K562 (cell line): ENCODE measurements around the gene PPP2R2D. TPM values are rescaled to one million over a fixed set of nuclear protein-coding genes. Genes with fewer than 3 reads are reported as not detected.

Source experiments
- ATAC-seq: fragments of 200-7000 bp; cut with Tn5 transposase; 3 replicates; pipeline ENCODE4 v1.9.1; 2020; ENCODE audit warnings: moderate library complexity
- BruUV-seq: library from RNA; stranded (reverse); fragments of 400-500 nt; replicated peaks from 2 replicates; lab custom pipeline; 2021; lab: Mats Ljungman, UMichigan
- CTCF ChIA-PET: fragments of 300-600 bp; formaldehyde crosslinking; extraction: SDS; loops from one replicate; lab custom pipeline; 2021; ENCODE audit warnings: low intra/inter-chr PET ratio; lab: Yijun Ruan, JAX
- POLR2A ChIA-PET: fragments of 300-600, 350-650 bp; sonication (Branson Sonifier 250); formaldehyde crosslinking; extraction: SDS; loops from one replicate; lab custom pipeline; 2021; ENCODE audit warnings: antibody characterized with exemption, inconsistent platforms; lab: Yijun Ruan, JAX
- DNase-seq, 4 experiments: peaks; one replicate each; pipeline versions ENCODE4 v3.0.0 to v3.0.0-alpha.2; 2011 to 2018; ENCODE audit warnings: low spot score in 3 of 4, mixed read lengths in 3 of 4; ENCODE audit errors: extremely low read depth in 1 of 4
- FAIRE-seq: peaks from 2 replicates; lab custom pipeline; 2011; peaks lifted over from hg19 to GRCh38; lab: Jason Lieb, UNC
- H2AFZ ChIP-seq: 2 replicates; pipeline ENCODE4 v1.6.0; 2011; ENCODE audit warnings: low read depth, low read length, control low read depth, inconsistent platforms
- H3K27ac ChIP-seq: fragments of 200-600 bp; 3 replicates; pipeline ENCODE4 v1.8.0; 2011; ENCODE audit warnings: low read depth, mild to moderate bottlenecking, control low read depth, inconsistent platforms, low read length, moderate library complexity, mixed read lengths; ENCODE audit errors: extremely low read depth
- H3K27me3 ChIP-seq, 2 experiments: fragments of 300-600 bp in 1 of 2; 2 replicates in 1 of 2; 3 replicates in 1 of 2; pipeline versions ENCODE4 v1.6.0 to v1.8.0; 2011; ENCODE audit warnings: inconsistent platforms in 2 of 2, low read length in 2 of 2, mild to moderate bottlenecking in 1 of 2, mixed read lengths in 1 of 2, moderate library complexity in 1 of 2; ENCODE audit not compliant: control insufficient read depth in 2 of 2, insufficient read depth in 2 of 2
- H3K36me3 ChIP-seq: fragments of 300-600 bp; 3 replicates; pipeline ENCODE4 v1.8.0; 2011; ENCODE audit warnings: mild to moderate bottlenecking, low read length, inconsistent platforms; ENCODE audit not compliant: control insufficient read depth, insufficient read depth
- H3K4me1 ChIP-seq, 2 experiments: fragments of 200-600 bp in 1 of 2; replicated peaks in 1 of 2; 2 replicates in 1 of 2; 3 replicates in 1 of 2; pipeline versions ENCODE4 v1.5.1 to v1.8.0; 2011; ENCODE audit warnings: inconsistent platforms in 2 of 2, low read length in 2 of 2, mild to moderate bottlenecking in 1 of 2, mixed read lengths in 1 of 2, moderate library complexity in 1 of 2; ENCODE audit not compliant: control insufficient read depth in 2 of 2, insufficient read depth in 2 of 2
- H3K4me2 ChIP-seq: 2 replicates; pipeline ENCODE4 v1.6.1; 2011; ENCODE audit warnings: low read length, control low read depth, inconsistent platforms, mixed read lengths; ENCODE audit not compliant: insufficient read depth
- H3K4me3 ChIP-seq: fragments of 200-600 bp; sonication (generic), shearing (Covaris generic); 2 replicates; pipeline ENCODE4 v1.5.1; 2016; ENCODE audit warnings: control low read depth, inconsistent platforms
- H3K79me2 ChIP-seq: fragments of 200-600 bp; 3 replicates; pipeline ENCODE4 v1.8.0; 2011; ENCODE audit warnings: low read length, inconsistent platforms; ENCODE audit not compliant: control insufficient read depth, insufficient read depth
- H3K9ac ChIP-seq, 2 experiments: 2 replicates each; pipeline versions ENCODE4 v1.6.0 to v1.6.1; 2011; ENCODE audit warnings: low read depth in 2 of 2, low read length in 2 of 2, control low read depth in 1 of 2, inconsistent platforms in 1 of 2, mild to moderate bottlenecking in 1 of 2, mixed read lengths in 1 of 2; ENCODE audit not compliant: insufficient read depth in 1 of 2
- H3K9me1 ChIP-seq: one replicate; pipeline ENCODE4 v1.6.0; 2011; ENCODE audit warnings: inconsistent platforms, mild to moderate bottlenecking, low read length, moderate library complexity; ENCODE audit not compliant: control insufficient read depth, insufficient read depth
- H3K9me3 ChIP-seq: replicated peaks from 2 replicates; pipeline ENCODE4 v1.5.1; 2011; ENCODE audit warnings: low read depth, low read length, inconsistent platforms; ENCODE audit not compliant: control insufficient read depth, insufficient read depth
- H4K20me1 ChIP-seq: replicated peaks from 2 replicates; pipeline ENCODE4 v1.6.1; 2011; ENCODE audit warnings: low read length, inconsistent platforms, mixed read lengths; ENCODE audit not compliant: control insufficient read depth, insufficient read depth
- C11orf30 ChIP-seq: fragments of 450-650 bp; IDR thresholded peaks from 2 replicates; pipeline ENCODE4 v1.6.1; 2016; ENCODE audit warnings: low read depth, mild to moderate bottlenecking
- DNMT1 ChIP-seq: fragments of 450-650 bp; IDR thresholded peaks from 2 replicates; pipeline ENCODE4 v1.6.1; 2016; ENCODE audit warnings: antibody characterized with exemption, mild to moderate bottlenecking
- ELF1 ChIP-seq: fragments of 200-800 bp; sonication (Bioruptor generic); IDR thresholded peaks from 2 replicates; pipeline ENCODE4 v1.6.1; 2016; ENCODE audit warnings: missing genetic modification characterization, missing compliant biosample characterization
- HEY1 ChIP-seq: fragments of 250-450 bp; sonication (Bioruptor Pico); IDR thresholded peaks from 2 replicates; pipeline ENCODE4 v1.5.0; 2020; ENCODE audit warnings: mild to moderate bottlenecking, moderate library complexity, borderline replicate concordance
- PATZ1 ChIP-seq: fragments of 250-450 bp; sonication (Bioruptor Pico); IDR thresholded peaks from 2 replicates; pipeline ENCODE4 v1.5.0; 2020; ENCODE audit warnings: mild to moderate bottlenecking, borderline replicate concordance
- PRDM10 ChIP-seq: fragments of 450-650 bp; IDR thresholded peaks from 2 replicates; pipeline ENCODE4 v1.6.1; 2018; ENCODE audit not compliant: partially characterized antibody
- RFX7 ChIP-seq: fragments of 250-450 bp; sonication (Bioruptor Pico); IDR thresholded peaks from 2 replicates; pipeline ENCODE4 v1.5.1; 2021; ENCODE audit warnings: mild to moderate bottlenecking
- SRSF9 ChIP-seq: fragments of 200-400 bp; formaldehyde crosslinking; IDR thresholded peaks from 2 replicates; pipeline ENCODE4 v1.6.1; 2017; ENCODE audit warnings: low read depth, low read length, borderline replicate concordance
- STAT5A ChIP-seq: IDR thresholded peaks from 2 replicates; pipeline ENCODE4 v1.6.1; 2012; ENCODE audit warnings: low read length, inconsistent platforms, borderline replicate concordance
- ZBTB12 ChIP-seq: fragments of 250-450 bp; sonication (Bioruptor Pico); IDR thresholded peaks from 2 replicates; pipeline ENCODE4 v1.4.0; 2020
- ZNF212 ChIP-seq: fragments of 450-650 bp; formaldehyde crosslinking; IDR thresholded peaks from 2 replicates; pipeline ENCODE4 v1.4.0; 2020; ENCODE audit warnings: mild to moderate bottlenecking
- ZNF253 ChIP-seq: fragments of 250-450 bp; sonication (Bioruptor Pico); conservative IDR thresholded peaks from 2 replicates; pipeline ENCODE4 v1.6.1; 2021; ENCODE audit warnings: mild to moderate bottlenecking
- ZNF347 ChIP-seq: fragments of 450-650 bp; formaldehyde crosslinking; IDR thresholded peaks from 2 replicates; pipeline ENCODE4 v1.4.0; 2020; ENCODE audit warnings: low read depth, mild to moderate bottlenecking, moderate library complexity
- ZNF75A ChIP-seq: fragments of 450-650 bp; formaldehyde crosslinking; IDR thresholded peaks from 2 replicates; pipeline ENCODE4 v1.4.0; 2020; ENCODE audit warnings: mild to moderate bottlenecking
- WGBS: fragments of 100-300 bp; shearing (Covaris generic); methylation state at CpG from one replicate; pipeline ENCODE4 v1.1.6; 2016; ENCODE audit warnings: low coverage, mixed read lengths; ENCODE audit not compliant: insufficient coverage; ENCODE audit errors: missing lambda C conversion rate; 5-methylcytosine and 5-hydroxymethylcytosine counted together
- in situ Hi-C: fragments of 300-500 bp; cut with MboI; formaldehyde crosslinking; loops from 4 replicates; pipeline ENCODE4 v1.15.0; 2018; ENCODE audit warnings: inconsistent platforms, mixed read lengths
- intact Hi-C: fragments of 100-400 bp; cut with micrococcal nuclease; formaldehyde crosslinking; loops from 2 replicates; pipeline ENCODE4 v1.14.2; 2022
- polyA plus RNA-seq, 8 experiments: library from polyadenylated mRNA; depleted of rRNA in 4 of 8; stranded (reverse) in 5 of 8; unstranded in 3 of 8; fragments of >200 nt; fragmentation: Nextera tagmentation in 2 of 8; fragmentation: Illumina TruSeq in 1 of 8; extraction: Ambion mirVana in 2 of 8; extraction: Trizol in 1 of 8; gene quantifications; 2 replicates each; pipeline versions ENCODE4 v1.2.1 to v1.2.3, GENCODE V29; 2011 to 2014; ENCODE audit warnings: inconsistent platforms in 1 of 8, missing spikeins in 1 of 8
- total RNA-seq, 7 experiments: library from RNA; depleted of rRNA in 6 of 7; stranded (reverse); fragments of >200 nt in 6 of 7; fragmentation: Illumina TruSeq in 2 of 7; extraction: Trizol in 2 of 7; gene quantifications; 2 replicates each; pipeline versions ENCODE4 v1.2.1 to v1.2.3, GENCODE V29; 2011 to 2021; ENCODE audit warnings: low replicate concordance in 1 of 7
- TF ChIP-seq, protein P1 (sequence below): fragments of 250-450 bp; sonication (Bioruptor Pico); IDR thresholded peaks from 2 replicates; pipeline ENCODE4 v1.8.0; 2021; ENCODE audit warnings: mild to moderate bottlenecking, moderate library complexity

The PPP2R2D gene
- total and polyA plus RNA-seq, 9 of the 15 experiments (the other 6 are each of a cell fraction or from before 2014, with no cell fraction given) = 1.9 to 37.0 (median 26.8) TPM

DNA sequence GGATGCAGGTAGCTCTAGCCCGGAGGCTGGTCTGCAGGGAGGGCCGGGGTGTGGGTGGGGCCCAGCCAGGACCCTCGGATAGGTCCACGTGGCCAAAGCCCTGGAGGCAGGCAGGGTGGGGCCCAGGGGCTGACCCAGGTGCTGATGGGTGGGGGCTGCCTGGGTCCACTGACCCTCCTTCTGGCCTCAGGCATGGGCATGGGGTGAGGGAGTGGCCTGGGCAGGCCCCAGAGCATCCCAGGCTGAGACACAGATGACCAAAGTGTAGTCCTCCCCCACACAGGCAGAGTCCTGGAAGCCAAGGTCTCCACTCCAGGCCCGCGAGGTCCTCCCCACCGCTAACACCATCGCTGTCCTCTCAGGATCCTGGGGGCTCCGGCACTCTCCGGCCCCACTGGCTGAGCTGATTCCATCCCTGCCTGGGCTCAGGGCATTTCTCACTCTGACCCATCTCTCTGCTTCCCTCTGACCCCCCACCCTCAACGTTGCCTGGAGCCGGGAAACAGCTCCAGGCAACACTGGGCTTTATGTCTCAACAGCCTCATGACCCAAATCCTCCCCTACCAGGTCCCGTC is 20.7 kb upstream of the PPP2R2D start:
- DNase-seq (no peak), ATAC-seq (no peak), FAIRE-seq (no peak)
- Histone ChIP-seq H3K36me3 (no peaks in the 10 kb centered on the region), H3K79me2 (no peaks in the 10 kb centered on the region), H3K27ac (no peak overlapping the region), H3K4me2 (no peak overlapping the region), H3K4me1 (peaks cover 0 to 9% of the 10 kb centered on the region in 2 experiments; a peak in 2 of 5 replicates), H3K9me1 (no peaks in the 10 kb centered on the region), H3K27me3 (peaks cover 2 to 13% of the 10 kb centered on the region in 2 experiments; a peak in 2 of 5 replicates), H3K9ac (no peak overlapping the region), H2AFZ (no peak overlapping the region), H3K9me3 (no peaks in the 10 kb centered on the region), H3K4me3 (no peak overlapping the region), H4K20me1 (no peaks in the 10 kb centered on the region)
- in situ Hi-C loops (no loop called here), intact Hi-C loops (no loop called here)
- WGBS = 0% methylated on average over 3 of the region's 13 CpGs
- POLR2A ChIA-PET = interaction anchor here (0.8 to 1.0 kb wide), 2 partner anchors 10 to 12 kb away, joined by 3 to 5 read pairs; no protein-coding TSS in a partner anchor
- CTCF ChIA-PET = no interaction called here
- no TSS peak for BruUV-seq
- TF ChIP-seq RFX7 (CRISPR knock-in tag) = no peak
- TF ChIP-seq STAT5A = no peak
- TF ChIP-seq HEY1 (CRISPR knock-in tag) = no peak
- TF ChIP-seq ZNF212 (CRISPR knock-in tag) = no peak
- TF ChIP-seq C11orf30 = no peak
- no peak for TF ChIP-seq SRSF9
- TF ChIP-seq ZNF347 (CRISPR knock-in tag) = no peak
- TF ChIP-seq PATZ1 (CRISPR knock-in tag) = no peak
- TF ChIP-seq ZNF253 = no peak
- no peak for TF ChIP-seq DNMT1
- TF ChIP-seq, protein P1, sequence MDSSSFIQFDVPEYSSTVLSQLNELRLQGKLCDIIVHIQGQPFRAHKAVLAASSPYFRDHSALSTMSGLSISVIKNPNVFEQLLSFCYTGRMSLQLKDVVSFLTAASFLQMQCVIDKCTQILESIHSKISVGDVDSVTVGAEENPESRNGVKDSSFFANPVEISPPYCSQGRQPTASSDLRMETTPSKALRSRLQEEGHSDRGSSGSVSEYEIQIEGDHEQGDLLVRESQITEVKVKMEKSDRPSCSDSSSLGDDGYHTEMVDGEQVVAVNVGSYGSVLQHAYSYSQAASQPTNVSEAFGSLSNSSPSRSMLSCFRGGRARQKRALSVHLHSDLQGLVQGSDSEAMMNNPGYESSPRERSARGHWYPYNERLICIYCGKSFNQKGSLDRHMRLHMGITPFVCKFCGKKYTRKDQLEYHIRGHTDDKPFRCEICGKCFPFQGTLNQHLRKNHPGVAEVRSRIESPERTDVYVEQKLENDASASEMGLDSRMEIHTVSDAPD (CRISPR knock-in tag) = no peak
- TF ChIP-seq PRDM10 = no peak
- no peak for TF ChIP-seq ZNF75A (CRISPR knock-in tag)
- no peak for TF ChIP-seq ELF1 (tag)
- no peak for TF ChIP-seq ZBTB12 (CRISPR knock-in tag)
